Measurements from ENCODE around the gene ENHO.
"Not testable (repeated sequence)": the region's sequence is repeated elsewhere in the genome, so short reads cannot be mapped to it uniquely, and the experiment has no call there.

The ENHO gene

DNA sequence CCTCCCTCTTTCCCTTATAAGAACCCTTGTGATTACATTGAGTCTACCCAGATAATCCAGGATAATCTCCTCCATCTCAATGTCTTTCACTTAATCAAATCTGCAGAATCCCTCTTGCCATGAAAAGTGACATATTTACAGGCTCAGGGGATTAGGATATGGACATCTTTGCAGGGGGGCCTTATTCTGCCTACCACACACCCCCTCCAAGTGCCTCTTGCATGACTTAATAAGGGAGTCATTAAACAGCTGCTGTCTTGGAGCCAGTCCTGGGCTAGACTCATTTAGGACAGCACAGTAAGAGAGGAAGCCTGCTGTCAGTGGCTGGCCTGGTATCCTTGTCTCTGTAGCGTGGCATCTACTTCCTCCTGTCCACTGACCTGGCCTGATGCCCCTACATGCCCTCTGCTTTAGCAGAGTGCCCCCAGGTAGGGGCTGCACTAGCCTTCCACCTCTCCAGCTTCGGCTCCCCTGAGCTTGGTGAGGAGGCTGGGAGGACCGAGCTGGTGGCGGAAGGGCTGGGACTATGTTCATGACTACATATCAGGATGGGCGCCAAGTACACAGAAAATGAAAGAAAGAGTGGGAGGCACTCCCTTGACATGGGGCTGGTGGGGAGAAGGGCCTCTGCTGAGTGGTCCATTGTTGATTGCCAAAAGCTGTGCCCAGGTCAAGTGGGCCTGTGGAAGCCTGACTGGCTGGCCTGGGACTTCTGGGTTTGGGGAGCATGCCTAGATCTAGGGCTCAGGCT is 17.2 kb downstream of the ENHO start:
- no peak for DNase-seq

DNA sequence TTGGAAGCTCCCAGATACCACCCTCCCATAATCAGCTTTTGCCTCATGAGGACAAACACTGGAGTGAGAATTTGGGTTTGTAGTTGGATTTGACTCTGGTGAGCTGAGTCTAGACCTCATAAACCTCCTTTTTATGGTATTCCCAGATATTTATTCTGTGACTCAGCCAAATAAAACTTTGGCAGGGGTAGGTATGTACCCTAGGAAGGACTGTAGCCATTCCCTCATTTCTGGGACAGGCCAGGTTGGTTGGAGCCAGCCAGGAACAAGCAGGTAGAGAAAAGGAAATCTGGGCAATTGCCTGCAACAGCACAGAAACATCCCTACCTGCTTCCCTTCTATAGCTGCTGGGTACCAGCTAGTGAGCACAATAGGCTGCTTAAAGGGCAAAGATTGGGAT is 19.4 kb downstream of the ENHO start:
- DNase-seq = no peak

DNA sequence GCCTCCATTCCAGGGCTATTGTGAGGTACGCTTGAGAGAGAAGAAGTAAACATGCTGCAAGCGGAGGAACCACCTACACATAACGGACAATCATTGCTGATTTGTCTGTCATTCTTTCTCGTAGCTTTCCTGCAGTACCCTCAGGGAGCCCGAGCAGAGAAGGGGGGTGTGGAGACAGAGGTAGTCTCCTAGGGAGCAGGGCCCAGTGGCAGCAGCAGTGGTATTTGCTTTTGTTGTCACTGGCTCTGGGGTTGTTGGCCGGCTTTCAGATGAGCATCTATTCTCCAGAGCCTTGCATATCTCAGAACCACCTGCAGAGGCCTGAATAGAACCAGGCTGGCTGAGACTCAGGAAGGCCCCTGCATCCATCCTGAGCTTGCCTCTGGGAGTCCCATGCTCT is 19.9 kb downstream of the ENHO start:
- no peak for DNase-seq

DNA sequence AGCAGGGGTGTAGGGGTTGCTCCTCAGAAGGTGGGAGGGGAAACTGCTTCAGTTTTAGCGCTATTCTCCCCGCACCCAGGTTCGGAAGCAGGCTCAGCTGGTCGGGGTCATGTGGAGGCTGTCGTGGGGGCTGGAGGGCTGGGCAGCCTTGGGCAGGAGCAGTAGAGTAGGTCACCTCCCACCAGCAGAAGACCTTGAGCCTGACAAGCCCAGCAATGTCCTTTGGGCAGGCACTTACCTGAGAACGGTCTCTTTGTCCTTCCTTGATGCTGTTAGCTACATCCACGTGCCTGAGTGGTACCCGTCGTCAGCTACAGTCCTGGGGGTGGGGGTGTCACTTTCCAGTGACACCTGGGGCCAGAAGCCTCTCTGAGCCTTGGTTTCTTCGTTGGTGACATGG is 20.3 kb downstream of the ENHO start:
- no peak for DNase-seq

DNA sequence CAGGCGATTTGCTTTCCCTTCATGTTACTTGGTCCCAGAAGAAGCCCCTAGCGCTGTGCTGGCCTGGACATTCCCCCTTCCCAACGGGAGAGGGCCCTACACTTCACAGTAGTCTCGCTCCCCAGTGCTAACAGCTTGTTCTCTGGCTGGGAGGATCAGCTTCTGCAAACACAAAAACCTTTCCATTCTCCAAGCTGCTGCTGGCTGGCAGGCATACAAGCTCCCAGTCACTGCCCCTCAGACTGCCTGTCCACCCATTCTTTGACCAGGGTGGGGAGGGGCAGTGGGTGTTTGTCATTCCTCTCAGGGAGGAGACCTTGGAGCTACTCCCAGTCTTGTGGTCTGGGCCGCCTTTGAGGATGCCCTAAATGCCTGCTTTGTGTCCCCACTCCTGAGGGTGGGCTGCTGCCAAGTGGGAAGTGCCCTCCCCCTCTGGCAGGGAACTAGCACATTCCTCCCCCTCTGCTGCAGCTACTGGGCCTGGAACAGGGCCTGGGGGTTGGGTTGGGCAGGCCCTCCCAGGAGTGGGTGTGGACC is 20.8 kb downstream of the ENHO start:
- DNase-seq = no peak

DNA sequence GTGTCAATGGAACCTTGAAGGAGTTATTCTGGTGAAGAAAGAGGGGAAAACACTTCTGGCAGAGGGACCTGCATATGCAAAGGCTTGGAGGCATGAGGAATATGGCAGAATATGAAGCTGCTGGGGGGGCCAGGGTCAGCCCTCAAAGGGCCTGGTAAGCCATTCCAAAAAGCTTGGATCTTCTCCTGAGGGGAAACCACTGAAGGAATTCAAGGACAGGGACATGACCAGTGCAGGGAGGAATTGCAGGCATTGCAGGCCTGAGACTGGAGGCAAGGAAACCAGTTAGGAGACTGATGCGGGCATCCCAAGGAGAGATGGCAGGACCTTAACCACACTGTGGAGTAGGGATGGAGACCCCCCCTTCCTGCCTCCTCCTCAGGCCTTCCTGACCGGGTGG is 21.4 kb downstream of the ENHO start:
- DNase-seq = no peak

DNA sequence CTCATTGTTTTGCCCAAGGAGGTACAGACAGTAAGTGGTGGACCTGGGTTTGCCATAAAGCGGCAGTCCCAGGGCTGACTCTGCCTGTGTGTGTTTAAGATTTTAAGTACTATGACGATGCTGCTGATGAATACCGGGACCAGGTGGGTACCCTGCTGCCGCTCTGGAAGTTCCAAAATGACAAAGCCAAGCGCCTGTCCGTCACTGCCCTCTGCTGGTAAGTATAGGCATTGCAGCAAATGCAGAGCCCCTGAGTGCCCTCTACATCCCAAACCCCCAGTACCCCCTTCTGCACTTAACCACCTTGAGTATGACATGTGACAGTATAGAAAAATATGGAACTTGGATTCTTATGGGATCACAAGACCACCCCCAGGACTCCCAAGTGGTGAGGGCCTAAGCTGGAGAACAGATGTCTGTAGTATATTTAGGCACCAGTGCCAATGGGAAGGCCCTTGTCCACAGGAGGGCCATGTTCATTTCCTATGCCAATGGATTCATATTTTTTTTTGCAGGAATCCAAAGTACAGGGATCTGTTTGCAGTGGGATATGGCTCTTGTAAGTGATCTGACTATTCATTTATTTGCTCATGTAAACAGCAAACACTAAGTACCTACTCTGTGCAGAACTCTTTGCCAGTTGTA is 22.0 kb downstream of the ENHO start:
- peak; percentile 87 for DNase-seq

DNA sequence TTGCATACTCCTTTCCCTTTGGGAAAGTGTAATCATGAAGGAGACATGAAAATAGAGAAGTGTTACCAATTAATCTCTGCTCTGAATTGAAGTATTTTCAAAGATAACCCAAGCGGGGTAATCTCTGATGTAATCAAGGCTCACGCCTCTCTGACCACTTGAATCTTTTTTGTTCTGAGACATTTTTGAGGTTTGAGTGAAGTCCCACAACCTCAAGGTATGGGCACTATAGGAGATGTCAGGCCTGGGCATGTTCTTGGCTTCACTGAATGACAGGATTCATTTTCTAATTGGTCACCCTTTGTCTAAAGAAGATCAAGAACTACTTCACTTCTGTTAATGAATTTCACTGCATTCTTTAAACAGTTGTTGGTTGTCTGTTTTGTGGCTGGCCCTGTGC is 23.7 kb downstream of the ENHO start:
- DNase-seq = no peak

DNA sequence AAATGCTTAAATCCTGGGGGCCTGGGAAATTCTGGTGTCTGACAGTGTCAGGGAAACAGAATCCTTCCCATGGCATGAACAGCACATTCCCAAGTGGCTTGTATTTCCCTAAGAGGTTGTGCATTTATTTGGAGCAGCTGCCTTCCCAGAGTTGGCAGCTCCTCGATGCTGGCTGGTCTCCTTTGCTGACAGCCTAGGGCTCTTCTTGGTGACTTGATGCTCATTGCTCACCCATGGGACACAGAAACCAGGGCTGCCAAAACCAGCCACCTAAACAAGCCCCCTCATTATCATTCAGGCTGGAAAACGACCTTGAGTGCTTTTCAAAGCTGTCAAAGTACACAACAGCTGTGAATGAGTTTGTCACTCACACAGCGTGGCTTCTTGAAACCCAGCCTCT is 24.2 kb downstream of the ENHO start:
- DNase-seq = no peak

DNA sequence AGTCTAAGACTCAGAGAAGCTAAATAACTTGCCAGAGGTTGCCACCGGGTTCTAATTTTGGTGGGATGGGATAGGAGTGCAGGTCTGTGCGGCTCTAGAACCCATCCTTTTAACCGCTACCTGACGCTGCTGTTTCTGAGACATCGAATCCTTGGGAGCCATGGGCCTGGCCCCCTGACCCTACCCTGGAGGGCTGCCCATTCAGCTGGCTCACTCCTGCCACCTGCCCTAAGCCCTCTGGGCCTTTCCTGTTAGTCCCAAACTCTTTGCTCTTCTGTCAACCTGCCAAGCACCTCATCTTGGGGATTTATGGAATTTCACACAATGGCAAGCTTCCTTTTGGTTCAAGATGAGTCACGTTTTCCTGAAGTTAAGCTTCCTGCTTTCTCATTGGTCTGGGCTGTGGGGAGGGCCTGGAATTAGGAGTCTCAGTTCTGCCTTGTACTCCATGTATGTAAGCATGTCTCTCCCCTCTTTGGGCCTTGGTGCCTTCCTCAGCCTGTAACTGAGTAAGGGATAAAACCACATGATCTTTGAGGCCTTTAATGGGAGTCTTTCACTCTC is 26.6 kb downstream of the ENHO start:
- no peak for DNase-seq

DNA sequence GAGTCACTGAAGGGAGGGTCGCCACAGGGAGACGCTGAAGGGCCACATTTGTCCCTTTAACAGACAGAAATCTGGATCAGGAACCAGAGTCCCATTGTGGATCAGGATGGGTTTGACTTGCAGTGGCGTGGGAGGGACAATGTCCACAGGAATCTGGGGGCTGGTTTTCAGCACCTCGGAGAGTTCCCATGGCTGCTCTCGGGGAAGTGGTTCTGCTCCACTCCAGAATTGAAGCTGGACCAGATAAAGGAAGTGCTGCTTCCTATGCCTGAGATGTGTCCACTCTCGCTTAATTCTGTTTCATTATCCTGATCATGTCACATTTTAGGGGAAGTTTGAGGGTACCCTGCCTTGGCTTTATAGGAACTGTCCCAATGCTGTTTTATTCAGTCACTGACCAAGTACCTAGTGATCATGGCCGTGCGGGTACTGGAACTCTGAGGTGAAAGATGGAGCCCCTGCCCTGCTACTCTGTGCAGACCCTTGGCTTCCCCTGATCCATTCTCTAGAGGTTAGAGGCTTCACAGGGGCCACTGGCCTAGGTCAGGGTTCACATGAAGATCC is 28.7 kb downstream of the ENHO start:
- peak; percentile 32 for DNase-seq

DNA sequence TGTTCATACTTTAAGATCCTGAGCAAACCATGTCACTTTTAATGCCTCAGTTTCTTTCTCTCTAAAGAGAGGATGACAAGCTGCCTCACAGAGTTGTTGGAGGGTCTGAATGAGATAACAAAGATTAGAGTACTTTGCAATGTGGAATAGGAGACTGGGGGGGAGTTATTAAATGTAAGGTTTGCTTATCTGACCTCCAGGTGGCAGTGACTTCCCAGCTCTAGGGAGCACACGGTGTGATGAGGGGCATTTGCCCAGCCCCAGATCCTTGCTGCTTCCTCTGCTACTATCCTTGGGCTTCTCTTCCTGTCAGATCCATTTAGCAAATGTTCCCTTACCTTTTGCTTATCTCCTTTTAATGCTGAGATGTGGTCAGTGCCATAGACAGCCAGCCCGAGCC is 30.7 kb downstream of the ENHO start:
- no peak for DNase-seq

DNA sequence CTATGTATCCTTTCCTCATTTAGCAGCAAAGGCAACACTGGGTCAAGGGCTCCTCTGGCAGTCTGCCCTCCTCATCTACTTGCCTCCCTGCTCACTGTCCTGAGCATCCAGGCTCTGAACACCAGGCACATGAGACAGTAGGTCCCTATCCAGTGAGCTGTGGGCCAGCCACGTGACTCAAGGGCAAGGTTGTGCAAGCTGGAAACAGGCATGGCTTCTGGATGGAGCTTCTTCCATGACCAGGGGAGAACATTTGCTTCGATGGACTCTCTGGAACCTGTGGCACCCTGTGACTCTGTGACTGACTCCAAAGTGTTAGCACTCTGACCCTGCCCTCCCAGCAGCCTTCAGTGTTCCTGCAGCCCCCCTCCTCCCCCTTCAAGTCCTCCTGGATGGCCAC is 31.2 kb downstream of the ENHO start:
- DNase-seq = no peak

DNA sequence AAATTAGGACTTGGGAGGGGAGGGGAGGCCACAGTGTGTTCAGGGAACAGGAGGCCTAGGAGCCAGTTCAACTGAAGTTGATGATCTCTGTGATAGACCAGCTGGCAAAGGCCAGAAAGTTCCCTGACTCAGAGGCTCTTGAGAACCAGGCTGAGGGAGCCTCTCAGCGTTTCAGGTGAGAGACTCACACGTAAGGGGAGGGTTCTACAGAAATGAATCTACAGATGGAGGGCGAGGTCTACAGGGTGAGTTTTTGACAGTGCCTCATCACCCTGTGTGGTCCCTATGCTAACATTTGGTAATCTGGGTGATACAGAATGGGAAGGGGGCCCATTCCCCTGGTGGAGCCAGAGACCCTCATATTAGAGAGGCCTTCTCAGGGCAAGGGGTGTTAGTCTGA is 32.0 kb downstream of the ENHO start:
- DNase-seq = no peak

DNA sequence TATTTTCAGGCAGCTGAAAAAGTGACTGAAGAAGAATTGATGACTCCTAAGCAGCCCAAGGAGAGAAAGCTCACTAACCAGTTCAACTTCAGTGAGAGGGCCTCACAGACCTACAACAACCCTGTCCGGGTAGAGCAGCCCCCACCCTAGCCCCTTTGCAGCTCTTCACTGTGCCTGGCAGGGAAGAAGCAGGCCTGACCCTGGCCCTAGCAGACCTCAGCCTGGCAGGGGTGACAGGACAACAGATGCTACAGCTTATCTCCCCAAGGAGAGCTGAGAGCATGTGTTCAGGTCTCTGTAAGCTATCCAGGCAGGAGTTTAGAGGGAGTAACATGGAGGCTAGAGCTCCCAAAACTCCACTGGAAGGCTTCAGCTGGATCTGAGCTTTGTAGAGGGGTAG is 32.4 kb downstream of the ENHO start:
- DNase-seq = no peak

DNA sequence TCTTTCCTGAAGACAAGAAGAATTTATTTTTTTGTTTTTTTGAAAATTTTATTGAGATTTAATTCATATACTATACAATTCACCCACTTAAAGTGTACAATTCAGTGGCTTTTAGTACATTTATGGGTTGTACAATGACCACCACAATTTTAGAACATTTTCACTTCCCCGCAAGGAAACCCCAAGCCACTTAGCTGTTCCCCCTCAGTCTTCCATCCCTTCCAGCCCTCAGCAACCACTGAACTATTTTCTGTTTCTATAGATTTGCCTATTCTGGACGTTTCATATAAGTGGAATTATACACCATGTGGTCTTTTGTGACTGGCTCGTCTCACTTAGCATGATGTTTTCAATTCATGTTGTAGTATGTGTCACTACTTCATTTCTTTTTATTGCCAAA is 36.2 kb downstream of the ENHO start:
- DNase-seq = no peak

DNA sequence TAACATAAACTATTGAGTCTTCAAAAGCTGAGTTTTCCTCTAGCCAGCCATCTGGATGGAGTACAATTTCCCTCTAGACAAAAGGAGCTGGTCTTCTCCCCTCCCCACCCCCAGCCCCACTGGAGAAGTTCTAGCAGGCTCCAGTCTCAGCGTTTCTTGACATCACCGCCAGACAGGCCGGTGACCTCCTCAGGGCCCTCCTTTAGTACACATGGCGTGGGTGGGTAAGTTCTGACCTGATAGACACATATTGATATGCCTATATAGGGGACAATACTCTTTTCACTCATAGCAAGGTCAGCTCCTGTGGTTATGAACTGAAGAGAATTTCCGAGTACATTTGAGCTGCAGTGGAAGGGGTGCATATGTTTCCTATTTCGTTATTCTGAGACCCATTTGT is 37.0 kb downstream of the ENHO start:
- no peak for DNase-seq

DNA sequence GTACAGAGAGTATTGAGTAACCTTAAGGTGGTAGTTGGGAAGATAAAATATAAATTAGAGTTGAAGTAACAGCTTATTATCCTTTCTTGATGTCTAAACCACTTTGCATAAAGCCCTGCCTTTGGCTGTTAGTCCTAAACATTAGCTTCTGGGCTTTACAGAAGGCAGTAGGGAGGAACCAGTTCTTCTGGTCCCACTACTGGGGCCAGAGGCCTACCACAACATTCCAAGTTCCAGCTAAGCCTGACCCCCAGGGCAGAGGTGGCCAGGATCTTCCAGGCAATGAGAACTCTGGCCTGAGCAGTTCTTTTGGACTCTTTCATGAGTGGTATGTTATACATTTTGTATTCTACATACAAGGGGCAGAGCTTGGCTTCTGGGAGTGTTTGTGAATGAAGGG is 38.1 kb downstream of the ENHO start:
- DNase-seq = no peak

DNA sequence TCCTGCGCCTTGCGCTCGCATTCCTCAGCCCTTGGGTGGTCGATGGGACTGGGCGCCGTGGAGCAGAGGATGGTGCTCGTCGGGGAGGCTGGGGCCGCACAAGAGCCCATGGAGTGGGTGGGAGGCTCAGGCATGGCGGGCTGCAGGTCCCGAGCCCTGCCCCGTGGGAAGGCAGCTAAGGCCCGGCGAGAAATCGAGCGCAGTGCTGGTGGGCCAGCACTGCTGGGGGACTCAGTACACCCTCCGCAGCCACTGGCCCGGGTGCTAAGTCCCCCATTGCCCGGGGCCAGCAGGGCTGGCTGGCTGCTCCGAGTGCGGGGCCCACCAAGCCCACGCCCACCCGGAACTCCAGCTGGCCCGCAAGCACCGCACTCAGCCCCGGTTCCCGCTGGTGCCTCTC is 40.0 kb downstream of the ENHO start:
- not testable (repeated sequence) for DNase-seq

DNA sequence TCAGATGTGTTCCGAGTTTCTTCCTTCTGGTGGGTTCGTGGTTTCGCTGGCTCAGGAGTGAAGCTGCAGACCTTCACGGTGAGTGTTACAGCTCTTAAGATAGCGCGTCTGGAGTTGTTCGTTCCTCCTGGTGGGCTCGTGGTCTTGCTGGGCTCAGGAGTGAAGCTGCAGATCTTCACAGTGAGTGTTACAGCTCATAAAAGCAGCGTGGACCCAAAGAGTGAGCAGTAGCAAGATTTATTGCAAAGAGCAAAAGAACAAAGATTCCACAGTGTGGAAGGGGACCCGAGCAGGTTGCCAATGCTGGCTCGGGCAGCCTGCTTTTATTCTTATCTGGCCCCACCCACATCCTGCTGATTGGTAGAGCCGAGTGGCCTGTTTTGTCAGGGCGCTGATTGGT is 41.2 kb downstream of the ENHO start:
- not testable (repeated sequence) for DNase-seq

DNA sequence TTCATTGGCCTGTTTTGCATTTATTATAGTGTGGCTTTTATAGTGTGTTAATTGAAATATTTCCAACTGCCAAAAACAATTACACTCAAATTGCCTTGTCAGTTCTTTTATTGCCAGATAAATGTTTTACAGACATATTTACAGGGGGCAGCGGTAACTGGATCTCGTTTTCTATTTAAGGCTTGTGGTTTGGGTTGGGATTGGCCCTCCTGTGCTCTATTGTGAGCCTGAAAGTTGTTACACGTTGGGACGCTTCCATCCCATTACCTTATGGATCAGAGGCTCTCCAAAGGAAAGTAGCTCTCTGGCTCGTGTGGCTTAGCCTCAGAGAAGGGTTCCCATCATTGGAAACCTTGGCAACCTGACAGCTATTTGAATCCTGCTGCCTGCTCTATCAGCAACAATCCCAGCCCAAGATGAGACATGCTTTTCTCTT is 43.3 kb downstream of the ENHO start:
- DNase-seq = no peak

DNA sequence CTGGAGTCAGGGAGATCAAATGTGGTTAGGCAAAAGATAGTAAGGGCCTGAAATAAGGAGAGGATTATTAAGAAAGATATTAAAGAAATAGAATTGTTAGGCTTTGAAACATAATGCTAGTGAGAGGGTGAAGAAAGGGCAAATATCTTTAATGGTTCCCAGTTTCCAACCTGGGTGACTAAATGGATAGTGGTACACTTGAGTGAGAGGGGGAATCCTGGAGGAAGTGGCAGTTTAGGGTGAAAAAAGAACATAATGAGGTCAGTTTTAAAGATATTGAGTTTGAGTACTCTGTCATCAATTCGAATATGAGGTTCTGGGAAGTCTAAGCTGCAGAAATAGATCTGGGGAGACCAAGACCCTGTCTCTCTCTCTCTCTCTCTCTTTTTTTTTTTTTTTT is 45.2 kb downstream of the ENHO start:
- DNase-seq = no peak

DNA sequence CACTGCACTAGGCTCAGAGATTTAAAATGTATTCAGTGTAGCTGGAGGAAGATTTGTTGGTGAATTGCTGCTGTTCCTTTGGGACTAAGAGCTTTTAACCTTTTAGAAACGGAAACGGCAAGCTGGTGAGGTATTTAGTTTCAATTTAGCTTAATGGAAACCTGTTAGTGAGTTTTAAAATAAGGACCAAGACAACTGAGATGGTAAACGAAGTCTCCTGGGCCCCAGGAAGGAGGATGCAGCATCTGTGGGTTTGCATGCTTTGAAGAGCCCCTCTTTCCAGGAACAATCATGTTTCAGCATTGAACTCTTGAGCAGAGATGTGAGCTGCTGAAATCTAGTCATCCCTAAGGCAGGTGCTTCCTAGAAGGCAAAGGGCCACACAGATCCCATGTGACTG is 47.7 kb downstream of the ENHO start:
- no peak for DNase-seq
